Transverse colon (tissue), 4 donors: Measurements from ENCODE around the gene PLIN4. TPM values are rescaled to one million over a fixed set of nuclear protein-coding genes. Genes with fewer than 3 reads are reported as not detected.

ENCODE experiments used
- DNase-seq: peaks from one replicate; pipeline ENCODE4 v3.0.0-alpha.2; 2019
- H3K27ac ChIP-seq, 4 donors: fragments of 200-600 bp; sonication (generic); 2 replicates each; pipeline ENCODE4 v1.5.1; 2016 to 2018; ENCODE audit warnings: inconsistent platforms in 4 of 4
- H3K27me3 ChIP-seq: fragments of 200-600 bp; sonication (generic); 2 replicates; pipeline ENCODE4 v1.5.1; 2017; ENCODE audit warnings: inconsistent platforms
- H3K36me3 ChIP-seq, 4 donors: fragments of 200-600 bp; sonication (generic); 2 replicates each; pipeline ENCODE4 v1.5.1; 2017 to 2019; ENCODE audit warnings: inconsistent platforms in 4 of 4
- H3K4me1 ChIP-seq, 4 donors: fragments of 200-600 bp; sonication (generic); 2 replicates each; pipeline ENCODE4 v1.5.1; 2017 to 2020; ENCODE audit warnings: inconsistent platforms in 4 of 4
- H3K4me3 ChIP-seq, 4 donors: fragments of 200-600 bp; sonication (generic); 1 replicate in 1 of 4; 2 replicates in 3 of 4; pipeline versions ENCODE4 v1.5.1 to v1.6.1; 2017 to 2019; ENCODE audit warnings: inconsistent platforms in 4 of 4
- H3K9me3 ChIP-seq, 2 donors: fragments of 200-600 bp; sonication (generic); 2 replicates each; pipeline ENCODE4 v1.5.1; 2017 to 2019; ENCODE audit warnings: inconsistent platforms in 2 of 2
- CTCF ChIP-seq, 5 experiments: fragments of 200-600 bp in 3 of 5; fragments of 450-650 bp in 2 of 5; sonication (generic) in 3 of 5; IDR thresholded peaks; 1 replicate in 2 of 5; 2 replicates in 3 of 5; pipeline ENCODE4 v1.5.1; 2016 to 2017; ENCODE audit warnings: antibody characterized with exemption in 5 of 5, inconsistent platforms in 3 of 5, mild to moderate bottlenecking in 2 of 5, moderate library complexity in 1 of 5
- EP300 ChIP-seq: sonication (generic); formaldehyde crosslinking; IDR thresholded peaks from one replicate; pipeline ENCODE4 v1.6.1; 2017; ENCODE audit warnings: antibody characterized with exemption, low read depth
- POLR2A ChIP-seq: fragments of 450-650 bp; IDR thresholded peaks from one replicate; pipeline ENCODE4 v1.6.1; 2016; ENCODE audit warnings: antibody characterized with exemption, mild to moderate bottlenecking, moderate library complexity
- POLR2AphosphoS5 ChIP-seq, 3 donors: sonication (generic); formaldehyde crosslinking; IDR thresholded peaks; one replicate each; pipeline ENCODE4 v1.6.1; 2016; ENCODE audit warnings: antibody characterized with exemption in 3 of 3
- WGBS, 2 donors: methylation state at CpG; one replicate each; pipeline ENCODE4 v1.1.5; 2018; ENCODE audit warnings: low coverage in 1 of 2; 5-methylcytosine and 5-hydroxymethylcytosine counted together
- in situ Hi-C, 4 donors: fragments of 200-750 bp; cut with MboI; loops; one replicate each; pipeline versions ENCODE4 v1.15.0 to v1.15.1; 2017; ENCODE audit warnings: low sequenced_read_pairs in 3 of 4, low pct_ligation_motif_present in 1 of 4, low pct_unique_long_range_greater_than_20kb in 1 of 4
- intact Hi-C: fragments of 100-400 bp; cut with DNase I; formaldehyde crosslinking; loops from one replicate; pipeline ENCODE4 v1.15.1; 2023; ENCODE audit warnings: low total_unique reads
- total RNA-seq, 4 donors: library from RNA; depleted of rRNA; stranded (reverse); fragments of >200 nt; gene quantifications; one replicate each; pipeline ENCODE4 v1.1.0, GENCODE V29; 2016

PLIN4 gene
- total RNA-seq, 4 donors from 2014 or later, result 8.9 to 33.7 (median 22.2) TPM

GRCh38 chr19:4454747-4455718 lies 63.3 kb downstream of the PLIN4 start:
- H3K9me3 ChIP-seq, result no peaks in the 10 kb centered on the region
- 76% methylated on average over 29 of the region's 29 CpGs; no CpG with 5 or more reads in 1 of the 2 donors for WGBS, 2 donors
- no peak overlapping the region for H3K4me3 ChIP-seq
- H3K36me3 ChIP-seq, result peaks cover 0 to 30% (median 9%) of the 10 kb centered on the region in 4 donors
- H3K4me1 ChIP-seq, result peaks cover 15 to 29% (median 22%) of the 10 kb centered on the region in 4 donors
- DNase-seq, result no peak
- in situ Hi-C loops (no loop called here), intact Hi-C loops (no loop called here)
- no peaks in the 10 kb centered on the region for H3K27me3 ChIP-seq
- H3K27ac ChIP-seq, result peak overlapping the region in 3 of 4 donors; percentile 86 to 96 (median 93)
- TF ChIP-seq CTCF (IDR thresholded peaks at IDR 0.05), result no peak
- TF ChIP-seq EP300, result no peak
- no peak for TF ChIP-seq POLR2AphosphoS5 (IDR thresholded peaks at IDR 0.05)
- TF ChIP-seq POLR2A, result no peak

- in situ Hi-C loops, result no loop called here
- H3K4me1 ChIP-seq, result peaks cover 15 to 29% (median 22%) of the 10 kb centered on the region in 4 donors
- no peaks in the 10 kb centered on the region for H3K9me3 ChIP-seq
- intact Hi-C loops, result no loop called here
- 80% methylated on average over 33 of the region's 34 CpGs; no CpG with 5 or more reads in 1 of the 2 donors for WGBS, 2 donors
- H3K36me3 ChIP-seq, result peaks cover 0 to 39% (median 9%) of the 10 kb centered on the region in 4 donors
- H3K27me3 ChIP-seq, result no peaks in the 10 kb centered on the region
- no peak overlapping the region for H3K4me3 ChIP-seq
- no peak for DNase-seq
- TF ChIP-seq POLR2A, result no peak
- TF ChIP-seq EP300, result no peak
- TF ChIP-seq POLR2AphosphoS5 (IDR thresholded peaks at IDR 0.05), result no peak
- no peak for TF ChIP-seq CTCF (IDR thresholded peaks at IDR 0.05)
- no peak overlapping the region for H3K27ac ChIP-seq
Observed at GRCh38 chr19:4453232-4454179, 64.8 kb downstream of the PLIN4 start.

- intact Hi-C loops, result no loop called here
Observed at GRCh38 chr19:4452230-4452990, 65.9 kb downstream of the PLIN4 start.

More at GRCh38 chr19:4452230-4452990, 65.9 kb downstream of the PLIN4 start:
- DNase-seq, result no peak
- H3K4me1 ChIP-seq, result peaks cover 12 to 23% (median 17%) of the 10 kb centered on the region in 4 donors
- H3K27ac ChIP-seq, result no peak overlapping the region
- in situ Hi-C loops, result no loop called here
- H3K4me3 ChIP-seq, result no peak overlapping the region
- H3K27me3 ChIP-seq, result no peaks in the 10 kb centered on the region
- H3K9me3 ChIP-seq, result no peaks in the 10 kb centered on the region
- TF ChIP-seq POLR2AphosphoS5 (IDR thresholded peaks at IDR 0.05) (no peak), POLR2A (no peak), EP300 (no peak), CTCF (IDR thresholded peaks at IDR 0.05) (no peak)
- H3K36me3 ChIP-seq, result peaks cover 0 to 47% (median 15%) of the 10 kb centered on the region in 4 donors
- 86 to 100% methylated on average over 3 to 24 of the region's 24 CpGs for WGBS, 2 donors

Other genes with a start within 250 kb of the PLIN4 start
- 10 to 100 TPM in 3 of 4 donors, 1 to 10 TPM in 1; 7.6 to 51.4 (median 27.5) TPM for gene SHD, start 239.2 kb downstream of the PLIN4 start, total RNA-seq
- gene TMIGD2, start 216.1 kb downstream of the PLIN4 start, total RNA-seq, result 1 to 10 TPM in 2 of 4 donors, not detected in 2; 3.8 to 4.8 TPM
- gene FSD1, start 213.9 kb downstream of the PLIN4 start, total RNA-seq, result 1 to 10 TPM in 2 of 4 donors, under 1 TPM in 1, not detected in 1; 0.68 to 2.9 (median 1.5) TPM
- 100 to 1,000 TPM; 146 to 680 (median 245) TPM for gene STAP2, start 179.7 kb downstream of the PLIN4 start, total RNA-seq
- gene MPND, start 174.9 kb downstream of the PLIN4 start, total RNA-seq, result 10 to 100 TPM; 16.5 to 96.5 (median 33.7) TPM
- 10 to 100 TPM; 16.5 to 63.2 (median 34.2) TPM for gene SH3GL1, start 117.9 kb downstream of the PLIN4 start, total RNA-seq
- 10 to 100 TPM in 2 of 4 donors, 1 to 10 TPM in 2; 8.5 to 28.9 (median 11.1) TPM for gene CHAF1A, start 115.8 kb downstream of the PLIN4 start, total RNA-seq
- gene UBXN6, start 60.7 kb downstream of the PLIN4 start, total RNA-seq, result 100 to 1,000 TPM in 2 of 4 donors, 10 to 100 TPM in 2; 72.2 to 314 (median 132) TPM
- gene HDGFL2, start 46.2 kb downstream of the PLIN4 start, total RNA-seq, result 10 to 100 TPM; 30.0 to 98.4 (median 38.9) TPM
- gene PLIN5, start 16.7 kb upstream of the PLIN4 start, total RNA-seq, result 1 to 10 TPM in 3 of 4 donors, not detected in 1; 2.7 to 6.7 (median 6.0) TPM
- 10 to 100 TPM in 3 of 4 donors, 1 to 10 TPM in 1; 1.9 to 18.1 (median 14.4) TPM for gene LRG1, start 21.6 kb upstream of the PLIN4 start, total RNA-seq
- 1 to 10 TPM in 3 of 4 donors, under 1 TPM in 1; 1.00 to 4.1 (median 1.7) TPM for gene SEMA6B, start 41.2 kb upstream of the PLIN4 start, total RNA-seq
- 10 to 100 TPM in 1 of 4 donors, 1 to 10 TPM in 3; 4.5 to 12.0 (median 8.5) TPM for gene TNFAIP8L1, start 121.0 kb upstream of the PLIN4 start, total RNA-seq
- 10 to 100 TPM in 2 of 4 donors, 1 to 10 TPM in 2; 3.6 to 44.5 (median 22.0) TPM for gene MYDGF, start 151.9 kb upstream of the PLIN4 start, total RNA-seq
- 100 to 1,000 TPM in 2 of 4 donors, 10 to 100 TPM in 2; 74.1 to 320 (median 103) TPM for gene DPP9, start 205.4 kb upstream of the PLIN4 start, total RNA-seq